GM12801 (cell line): Measurements from ENCODE around the gene RSPH1.

Experiments used
- TF ChIP-seq, protein P1 (sequence below): IDR thresholded peaks from one replicate; pipeline ENCODE4 v1.5.1; 2011; ENCODE audit warnings: control low read depth; ENCODE audit not compliant: insufficient read length; ENCODE audit errors: extremely low read depth

The RSPH1 gene

DNA sequence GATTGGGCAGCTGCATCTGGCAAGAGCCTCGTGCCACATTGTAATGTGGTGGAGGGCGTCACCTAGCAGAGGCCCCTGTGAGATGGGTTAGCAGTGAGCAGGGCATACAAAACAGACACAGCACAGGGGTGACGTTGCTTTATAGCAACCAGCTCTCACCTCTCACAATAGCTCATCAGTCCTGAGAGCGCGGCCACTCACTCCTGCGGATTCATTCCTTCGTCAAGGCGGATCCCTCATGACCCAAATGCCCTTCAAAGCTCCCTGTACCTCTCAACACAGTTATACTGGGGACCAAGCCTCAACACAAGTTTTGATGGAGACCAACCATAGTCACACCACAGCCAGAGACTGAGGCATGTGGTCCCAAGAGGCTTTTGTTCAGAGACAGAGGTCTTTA lies 40.6 kb upstream of the RSPH1 start:
- TF ChIP-seq, protein P1, sequence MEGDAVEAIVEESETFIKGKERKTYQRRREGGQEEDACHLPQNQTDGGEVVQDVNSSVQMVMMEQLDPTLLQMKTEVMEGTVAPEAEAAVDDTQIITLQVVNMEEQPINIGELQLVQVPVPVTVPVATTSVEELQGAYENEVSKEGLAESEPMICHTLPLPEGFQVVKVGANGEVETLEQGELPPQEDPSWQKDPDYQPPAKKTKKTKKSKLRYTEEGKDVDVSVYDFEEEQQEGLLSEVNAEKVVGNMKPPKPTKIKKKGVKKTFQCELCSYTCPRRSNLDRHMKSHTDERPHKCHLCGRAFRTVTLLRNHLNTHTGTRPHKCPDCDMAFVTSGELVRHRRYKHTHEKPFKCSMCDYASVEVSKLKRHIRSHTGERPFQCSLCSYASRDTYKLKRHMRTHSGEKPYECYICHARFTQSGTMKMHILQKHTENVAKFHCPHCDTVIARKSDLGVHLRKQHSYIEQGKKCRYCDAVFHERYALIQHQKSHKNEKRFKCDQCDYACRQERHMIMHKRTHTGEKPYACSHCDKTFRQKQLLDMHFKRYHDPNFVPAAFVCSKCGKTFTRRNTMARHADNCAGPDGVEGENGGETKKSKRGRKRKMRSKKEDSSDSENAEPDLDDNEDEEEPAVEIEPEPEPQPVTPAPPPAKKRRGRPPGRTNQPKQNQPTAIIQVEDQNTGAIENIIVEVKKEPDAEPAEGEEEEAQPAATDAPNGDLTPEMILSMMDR, result no peak

DNA sequence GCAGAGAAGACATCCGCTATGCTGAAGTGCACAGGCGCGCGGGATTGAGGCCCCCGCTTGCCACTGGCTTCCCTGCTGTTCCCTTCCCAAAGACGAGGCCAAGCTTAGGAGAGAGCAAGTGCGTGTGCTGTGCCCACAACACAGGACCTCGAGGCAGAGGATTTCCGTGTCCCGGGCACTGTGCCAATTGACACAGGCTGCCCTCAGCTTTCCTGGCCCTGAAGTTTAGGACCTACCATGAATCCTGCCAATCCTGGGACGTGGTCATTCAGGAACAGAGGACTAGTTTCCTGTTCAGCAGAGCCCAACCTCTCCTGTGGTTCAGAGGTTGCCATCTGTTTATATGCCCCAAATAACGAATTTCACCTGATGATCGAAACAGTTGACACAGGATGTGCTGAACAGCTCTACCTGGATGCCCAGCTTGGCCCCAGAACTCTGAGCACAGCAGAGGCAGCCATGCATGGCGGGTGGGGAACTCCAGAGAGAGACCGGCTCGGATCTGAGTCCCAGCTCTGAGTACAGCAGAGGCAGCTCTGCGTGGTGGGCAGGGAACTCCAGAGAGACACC lies 39.7 kb upstream of the RSPH1 start:
- TF ChIP-seq, protein P1, result no peak

DNA sequence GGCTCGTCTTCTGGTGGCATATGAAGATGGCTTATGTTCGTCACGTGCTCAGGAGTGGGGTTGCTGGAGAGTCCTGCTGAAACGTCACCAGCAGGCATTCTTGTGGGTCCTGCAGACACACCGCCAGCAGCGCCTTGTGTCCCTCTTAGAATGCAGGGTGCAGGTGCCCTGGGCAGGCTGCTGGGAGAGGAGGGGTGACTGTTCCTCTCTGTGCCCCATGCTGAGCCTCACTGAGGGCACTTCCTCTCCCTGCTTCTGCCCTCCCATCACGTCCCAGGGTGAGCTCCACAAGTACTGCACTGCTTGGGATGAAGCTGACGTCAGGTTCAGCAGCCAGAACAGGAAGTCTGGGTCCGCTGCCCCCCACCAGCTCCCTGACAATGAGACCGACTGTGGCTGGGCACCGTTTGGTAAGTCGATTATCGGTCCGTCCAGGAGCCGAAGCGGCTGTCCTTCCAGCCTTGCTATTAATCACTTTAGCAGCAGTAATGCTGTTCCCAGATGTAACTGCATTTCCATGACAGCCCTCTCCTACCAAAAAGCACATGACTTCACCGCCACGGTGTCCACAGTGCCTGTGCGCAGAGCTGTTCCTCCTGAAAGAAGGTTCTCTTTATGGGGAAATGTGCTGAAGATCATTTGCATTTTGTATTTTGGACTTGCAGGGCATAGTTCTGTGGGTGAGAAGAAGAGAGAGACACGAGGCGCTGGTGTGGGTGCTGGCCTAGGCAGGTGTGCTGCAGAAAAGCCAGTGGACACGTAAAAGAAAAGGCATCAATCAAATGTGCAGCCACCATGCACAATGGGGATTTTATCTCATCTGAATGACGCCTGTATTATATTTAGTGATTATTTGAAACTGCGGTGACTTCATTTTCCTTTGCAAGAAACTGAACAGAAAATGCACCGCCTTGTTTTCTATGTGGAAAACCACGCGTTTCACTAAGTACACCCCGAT lies 38.7 kb upstream of the RSPH1 start:
- TF ChIP-seq, protein P1, result no peak

DNA sequence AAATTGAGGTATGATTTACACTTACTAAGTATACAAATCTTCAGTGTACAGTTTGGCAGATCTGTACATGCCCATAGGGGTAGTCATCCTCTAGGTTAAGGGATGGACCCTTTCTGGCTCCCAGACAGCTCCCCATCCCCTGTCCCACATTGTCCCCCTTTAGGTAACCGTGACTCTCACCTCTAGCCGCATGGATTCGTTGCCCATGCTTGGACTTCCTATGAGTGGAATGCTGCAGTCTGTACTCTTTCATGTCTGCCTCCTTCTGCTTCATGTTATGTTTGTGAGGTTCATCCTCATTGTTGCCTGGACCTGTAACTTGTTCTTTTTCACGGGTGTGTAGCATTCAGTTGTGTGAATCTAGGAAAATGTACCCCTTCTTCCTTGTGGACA lies 37.9 kb upstream of the RSPH1 start:
- TF ChIP-seq, protein P1, result no peak

DNA sequence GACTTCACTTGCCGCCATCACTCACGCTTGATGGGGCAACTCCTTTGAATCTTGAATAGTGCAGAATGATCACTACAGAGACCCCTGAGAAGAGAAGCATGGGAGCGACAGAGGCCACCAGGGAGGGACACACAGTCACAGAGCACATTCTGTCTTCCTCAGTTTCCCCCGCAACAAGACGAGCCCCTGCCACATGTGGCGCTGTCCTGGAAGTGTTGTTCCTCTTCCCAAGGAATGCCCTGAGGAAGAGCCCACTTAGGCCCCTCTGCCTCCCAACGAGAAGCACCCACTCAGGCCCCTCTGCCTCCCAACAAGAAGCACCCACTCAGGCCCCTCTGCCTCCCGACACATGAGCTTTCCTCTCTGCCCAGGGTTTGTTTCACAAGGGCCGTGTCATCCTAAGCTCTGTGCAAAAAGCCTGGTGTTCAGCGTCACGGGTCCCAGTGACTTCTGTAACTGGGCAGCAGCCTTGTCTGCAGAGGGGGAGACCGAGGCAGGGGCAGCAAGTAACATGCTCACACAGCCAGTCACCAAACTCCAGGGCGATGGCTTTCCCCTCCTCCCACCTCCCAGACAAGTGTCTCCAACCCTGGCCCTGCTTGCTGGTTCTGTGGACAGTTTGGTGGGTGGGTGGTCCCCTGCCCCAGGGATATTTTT lies 37.4 kb upstream of the RSPH1 start:
- TF ChIP-seq, protein P1, result no peak

DNA sequence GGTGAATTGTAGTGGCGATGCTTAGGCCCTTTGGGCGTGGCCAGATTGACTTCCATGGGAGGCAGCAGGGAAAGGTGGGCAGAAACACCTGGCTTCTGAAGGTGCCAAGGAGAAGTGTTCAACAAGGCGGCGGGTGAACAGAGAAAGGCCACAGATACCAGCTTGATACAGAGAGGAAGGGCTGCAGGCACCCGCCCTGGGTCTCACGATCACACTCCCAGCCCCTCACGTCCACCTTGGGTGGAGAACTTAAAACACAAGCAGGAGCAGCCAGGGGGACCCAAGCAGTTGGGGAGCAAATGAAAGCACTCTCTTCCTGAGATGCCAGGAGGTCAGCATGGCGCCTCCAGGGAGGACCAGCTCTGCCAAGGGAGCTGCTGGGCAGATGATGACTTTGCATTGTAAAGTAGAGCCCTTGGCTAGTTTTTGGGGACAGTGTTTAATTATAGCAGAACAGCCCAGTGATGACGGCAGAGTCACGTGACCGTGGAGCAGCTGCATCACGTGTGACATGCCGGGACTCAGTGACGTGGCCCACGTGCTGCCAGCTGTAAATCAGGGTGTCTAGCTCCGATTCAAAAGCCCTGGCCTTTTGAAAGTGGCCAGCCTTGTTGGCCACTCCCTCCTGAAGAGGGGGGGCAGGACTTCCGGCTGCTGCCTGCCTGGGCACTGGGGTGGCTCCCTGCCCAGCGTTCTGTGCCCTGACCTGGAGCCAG lies 36.6 kb upstream of the RSPH1 start:
- TF ChIP-seq, protein P1, result no peak

DNA sequence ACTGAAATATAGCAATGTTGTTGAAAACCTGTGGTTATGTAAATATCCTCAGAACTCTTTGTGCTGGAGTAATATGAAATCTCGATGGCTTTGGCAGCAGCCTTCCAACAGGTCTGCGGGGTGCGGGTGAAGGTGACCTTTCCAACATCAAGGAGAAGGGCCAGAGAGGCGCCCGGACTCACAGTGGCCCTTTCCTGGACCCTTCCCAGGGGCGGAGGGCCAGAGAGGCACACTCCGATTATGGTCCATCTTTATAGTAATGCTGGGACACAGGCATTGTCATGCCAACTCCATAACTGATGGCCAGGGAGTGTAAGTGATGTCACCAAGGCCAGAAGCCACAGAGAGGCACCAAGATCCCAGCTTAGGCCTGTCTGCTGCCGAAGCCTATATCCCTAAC lies 35.7 kb upstream of the RSPH1 start:
- TF ChIP-seq, protein P1, result no peak
